Measurements from ENCODE around the gene RPS13.
"Not testable (repeated sequence)": the region's sequence is repeated elsewhere in the genome, so short reads cannot be mapped to it uniquely, and the experiment has no call there.

Gene RPS13

DNA sequence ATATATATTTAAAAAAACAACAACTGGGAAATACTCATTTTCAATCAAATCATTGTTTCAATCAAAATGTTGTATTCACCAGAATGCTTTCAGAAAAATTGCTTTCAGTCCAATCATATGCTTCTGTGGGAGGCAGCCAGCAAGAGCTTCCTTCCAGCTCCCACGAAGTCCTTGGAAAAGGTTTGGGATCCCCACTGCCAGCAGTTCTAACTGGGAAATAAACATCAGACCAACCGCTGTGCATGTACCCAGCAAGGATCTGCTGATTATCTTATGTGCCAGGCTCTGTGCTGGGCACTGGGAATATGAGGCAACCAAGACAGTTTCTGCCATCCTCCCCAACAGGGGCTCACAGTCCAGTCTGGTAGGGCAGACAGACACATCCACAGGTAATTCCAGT is 10.8 kb downstream of the RPS13 start:
- TF ChIP-seq, protein P1, sequence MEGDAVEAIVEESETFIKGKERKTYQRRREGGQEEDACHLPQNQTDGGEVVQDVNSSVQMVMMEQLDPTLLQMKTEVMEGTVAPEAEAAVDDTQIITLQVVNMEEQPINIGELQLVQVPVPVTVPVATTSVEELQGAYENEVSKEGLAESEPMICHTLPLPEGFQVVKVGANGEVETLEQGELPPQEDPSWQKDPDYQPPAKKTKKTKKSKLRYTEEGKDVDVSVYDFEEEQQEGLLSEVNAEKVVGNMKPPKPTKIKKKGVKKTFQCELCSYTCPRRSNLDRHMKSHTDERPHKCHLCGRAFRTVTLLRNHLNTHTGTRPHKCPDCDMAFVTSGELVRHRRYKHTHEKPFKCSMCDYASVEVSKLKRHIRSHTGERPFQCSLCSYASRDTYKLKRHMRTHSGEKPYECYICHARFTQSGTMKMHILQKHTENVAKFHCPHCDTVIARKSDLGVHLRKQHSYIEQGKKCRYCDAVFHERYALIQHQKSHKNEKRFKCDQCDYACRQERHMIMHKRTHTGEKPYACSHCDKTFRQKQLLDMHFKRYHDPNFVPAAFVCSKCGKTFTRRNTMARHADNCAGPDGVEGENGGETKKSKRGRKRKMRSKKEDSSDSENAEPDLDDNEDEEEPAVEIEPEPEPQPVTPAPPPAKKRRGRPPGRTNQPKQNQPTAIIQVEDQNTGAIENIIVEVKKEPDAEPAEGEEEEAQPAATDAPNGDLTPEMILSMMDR (IDR thresholded peaks at IDR 0.05; ENCODE audit: low read depth, low read length): no peak
- no peak overlapping the region for H3K4me3 ChIP-seq (ENCODE audit: low read depth, low read length)

GRCh38 chr11:17063171-17064002 is 14.1 kb downstream of the RPS13 start:
- TF ChIP-seq, protein P1 (IDR thresholded peaks at IDR 0.05; ENCODE audit: low read depth, low read length): peak; percentile 86
- H3K4me3 ChIP-seq (ENCODE audit: low read depth, low read length): no peak overlapping the region

GRCh38 chr11:17051146-17051545 is 26.3 kb downstream of the RPS13 start:
- H3K4me3 ChIP-seq (ENCODE audit: low read depth, low read length): not testable (repeated sequence)

- not testable (repeated sequence) for H3K4me3 ChIP-seq (ENCODE audit: low read depth, low read length)
These were observed 29.0 kb downstream of the RPS13 start for GRCh38 chr11:17048491-17048890.

DNA sequence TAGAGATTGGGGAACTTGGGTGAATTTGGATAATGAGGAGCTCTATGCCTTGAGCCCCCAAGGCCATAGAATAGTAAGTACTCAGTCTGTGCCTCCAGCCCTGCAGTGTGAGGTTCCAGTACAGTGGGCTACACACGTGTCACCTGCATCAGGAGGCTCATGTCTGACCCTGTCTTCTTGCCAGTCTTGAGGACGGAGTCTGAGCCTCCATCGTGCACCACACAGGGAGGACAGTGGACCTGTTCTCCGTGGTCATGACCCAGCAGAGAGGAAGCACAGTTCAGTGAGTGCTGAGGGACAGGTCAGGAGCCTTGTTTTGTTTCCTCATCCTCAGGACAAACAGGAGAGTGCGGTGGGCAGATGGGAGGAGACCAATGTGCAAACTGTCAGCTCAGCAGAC is 30.8 kb downstream of the RPS13 start:
- TF ChIP-seq, protein P1 (IDR thresholded peaks at IDR 0.05; ENCODE audit: low read depth, low read length): no peak
- H3K4me3 ChIP-seq (ENCODE audit: low read depth, low read length): no peak overlapping the region

- TF ChIP-seq, protein P1 (IDR thresholded peaks at IDR 0.05; ENCODE audit: low read depth, low read length): no peak
- H3K4me3 ChIP-seq (ENCODE audit: low read depth, low read length): no peak overlapping the region
These were observed 40.5 kb downstream of the RPS13 start for GRCh38 chr11:17036666-17037658.

- not testable (repeated sequence) for H3K4me3 ChIP-seq (ENCODE audit: low read depth, low read length)
These were observed 43.4 kb downstream of the RPS13 start for GRCh38 chr11:17034027-17034426.

DNA sequence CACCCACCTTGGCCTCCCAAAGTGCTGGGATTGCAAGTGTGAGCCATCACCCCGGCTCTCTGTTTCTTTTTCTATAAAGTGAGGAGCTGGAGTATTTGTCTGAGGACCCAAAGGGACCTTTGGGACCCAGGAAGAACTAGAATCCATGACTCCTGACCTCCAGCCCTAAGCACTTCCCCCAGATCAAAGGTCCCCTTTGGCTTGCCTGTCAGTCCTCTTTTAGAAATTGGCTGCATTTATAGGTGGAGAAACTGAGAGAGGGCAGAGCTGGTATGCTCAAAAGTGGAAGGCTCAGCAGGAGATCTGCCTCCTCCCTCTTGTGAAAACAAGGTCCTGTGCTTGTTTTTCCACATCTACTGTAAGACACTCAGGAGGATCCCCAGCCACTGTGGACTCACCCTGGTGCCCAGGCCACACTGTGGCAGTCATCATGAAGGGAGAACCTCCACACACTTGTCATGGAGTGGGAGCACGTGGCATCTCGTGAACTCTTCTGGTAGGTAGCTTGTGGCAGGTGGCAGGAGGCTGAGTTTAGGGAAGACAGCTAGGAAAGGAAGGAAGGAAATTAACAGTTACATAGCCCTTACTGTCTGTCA is 50.9 kb downstream of the RPS13 start:
- TF ChIP-seq, protein P1 (IDR thresholded peaks at IDR 0.05; ENCODE audit: low read depth, low read length): no peak
- no peak overlapping the region for H3K4me3 ChIP-seq (ENCODE audit: low read depth, low read length)

Measured in WI38 (cell line).